Loucy (cell line): Measurements from ENCODE around the gene TES.

Experiments used
- H2AFZ ChIP-seq: fragments of 200-600 bp; sonication (generic); 2 replicates; pipeline ENCODE4 v1.6.0; 2016; ENCODE audit warnings: antibody characterized with exemption, mild to moderate bottlenecking, low read length, moderate library complexity
- H3F3A ChIP-seq: fragments of 200-600 bp; 2 replicates; pipeline ENCODE4 v1.6.0; 2016; ENCODE audit warnings: antibody characterized with exemption, low read depth, mild to moderate bottlenecking
- H3K27me3 ChIP-seq: fragments of 200-600 bp; sonication (generic); 2 replicates; pipeline ENCODE4 v1.6.1; 2014; ENCODE audit warnings: low read length, mild to moderate bottlenecking; ENCODE audit not compliant: insufficient read depth, poor library complexity, severe bottlenecking
- H3K36me3 ChIP-seq: fragments of 200-600 bp; sonication (generic); 2 replicates; pipeline ENCODE4 v1.6.1; 2016; ENCODE audit warnings: low read length; ENCODE audit not compliant: insufficient read depth
- H3K4me1 ChIP-seq: fragments of 200-600 bp; sonication (generic); 2 replicates; pipeline ENCODE4 v1.5.1; 2014; ENCODE audit warnings: low read length, mild to moderate bottlenecking; ENCODE audit not compliant: insufficient read depth, poor library complexity, severe bottlenecking
- H3K4me2 ChIP-seq: fragments of 200-600 bp; sonication (generic); 2 replicates; pipeline ENCODE4 v1.6.0; 2014; ENCODE audit warnings: antibody characterized with exemption, low read length, low read depth, mild to moderate bottlenecking; ENCODE audit not compliant: poor library complexity, severe bottlenecking
- H3K4me3 ChIP-seq: fragments of 200-600 bp; sonication (generic); 2 replicates; pipeline ENCODE4 v1.5.1; 2014; ENCODE audit warnings: low read length, mild to moderate bottlenecking, mixed read lengths; ENCODE audit not compliant: poor library complexity, severe bottlenecking
- H3K79me2 ChIP-seq: fragments of 200-600 bp; sonication (generic); 2 replicates; pipeline ENCODE4 v1.6.1; 2014; ENCODE audit warnings: low read length; ENCODE audit not compliant: insufficient read depth
- H3K9ac ChIP-seq: fragments of 200-600 bp; sonication (generic); 2 replicates; pipeline ENCODE4 v1.6.0; 2014; ENCODE audit warnings: mild to moderate bottlenecking, low read depth, low read length, moderate library complexity; ENCODE audit not compliant: poor library complexity, severe bottlenecking
- H3K9me2 ChIP-seq: fragments of 200-600 bp; sonication (generic); replicated peaks from 2 replicates; pipeline ENCODE4 v1.6.1; 2016; ENCODE audit warnings: low read depth, low read length, mixed read lengths
- H3K9me3 ChIP-seq: fragments of 200-600 bp; sonication (generic); 2 replicates; pipeline ENCODE4 v1.6.1; 2014; ENCODE audit warnings: mild to moderate bottlenecking, antibody characterized with exemption, low read length, low read depth; ENCODE audit not compliant: insufficient read depth
- H4K20me1 ChIP-seq: fragments of 200-600 bp; sonication (generic); 2 replicates; pipeline ENCODE4 v1.6.0; 2014; ENCODE audit warnings: antibody characterized with exemption, low read length, mild to moderate bottlenecking; ENCODE audit not compliant: insufficient read depth, poor library complexity, severe bottlenecking
- CTCF ChIP-seq: fragments of 200-600 bp; sonication (generic); conservative IDR thresholded peaks from 2 replicates; pipeline ENCODE4 v1.5.1; 2014; ENCODE audit warnings: mild to moderate bottlenecking, antibody characterized with exemption, low read length
- EZH2phosphoT487 ChIP-seq: fragments of 200-600 bp; IDR thresholded peaks from 2 replicates; pipeline ENCODE4 v1.6.1; 2018; ENCODE audit warnings: antibody characterized with exemption, mild to moderate bottlenecking, moderate library complexity, borderline replicate concordance

The TES gene

GRCh38 chr7:116231949-116232348 lies 21.6 kb downstream of the TES start:
- Histone ChIP-seq H3K79me2 (no peaks in the 10 kb centered on the region), H3K9me3 (no peaks in the 10 kb centered on the region), H3K4me3 (no peak overlapping the region), H4K20me1 (no peaks in the 10 kb centered on the region), H3K4me1 (peaks cover 33% of the 10 kb centered on the region), H3K9ac (no peak overlapping the region), H3K4me2 (no peak overlapping the region), H3K36me3 (no peaks in the 10 kb centered on the region), H2AFZ (0 out of 2 replicates have a peak overlapping the region, but pooled peaks have one; percentile 27), H3K9me2 (no peaks in the 10 kb centered on the region), H3K27me3 (no peaks in the 10 kb centered on the region), H3F3A (no peaks in the 10 kb centered on the region)
- TF ChIP-seq EZH2phosphoT487 (no peak), CTCF (no peak)

GRCh38 chr7:116232350-116232749 lies 22.0 kb downstream of the TES start:
- Histone ChIP-seq H2AFZ (no peak overlapping the region), H3K9me3 (no peaks in the 10 kb centered on the region), H3K4me2 (no peak overlapping the region), H4K20me1 (no peaks in the 10 kb centered on the region), H3K9me2 (no peaks in the 10 kb centered on the region), H3K4me1 (peaks cover 33% of the 10 kb centered on the region), H3K4me3 (no peak overlapping the region), H3K27me3 (no peaks in the 10 kb centered on the region), H3F3A (no peaks in the 10 kb centered on the region), H3K36me3 (no peaks in the 10 kb centered on the region), H3K79me2 (no peaks in the 10 kb centered on the region), H3K9ac (no peak overlapping the region)
- no peak for TF ChIP-seq CTCF
- TF ChIP-seq EZH2phosphoT487, result no peak

- no peaks in the 10 kb centered on the region for H3K27me3 ChIP-seq
- peaks cover 33% of the 10 kb centered on the region for H3K4me1 ChIP-seq
- H3K4me3 ChIP-seq, result no peak overlapping the region
- no peaks in the 10 kb centered on the region for H3K36me3 ChIP-seq
- H3F3A ChIP-seq, result no peaks in the 10 kb centered on the region
- H4K20me1 ChIP-seq, result no peaks in the 10 kb centered on the region
- TF ChIP-seq EZH2phosphoT487 (no peak), CTCF (no peak)
- H3K79me2 ChIP-seq, result no peaks in the 10 kb centered on the region
- H3K9me2 ChIP-seq, result no peaks in the 10 kb centered on the region
- no peak overlapping the region for H3K4me2 ChIP-seq
- H3K9ac ChIP-seq, result no peak overlapping the region
- 0 out of 2 replicates have a peak overlapping the region, but pooled peaks have one; percentile 38 for H2AFZ ChIP-seq
- no peaks in the 10 kb centered on the region for H3K9me3 ChIP-seq
These were observed 22.6 kb downstream of the TES start for GRCh38 chr7:116232920-116233319.
